Neural cell (in vitro differentiated cells): ENCODE data around the gene PSMG3.

Experiments
- RAD21 ChIP-seq: fragments of 450-650 bp; conservative IDR thresholded peaks from 2 replicates; pipeline ENCODE4 v1.6.1; 2014; ENCODE audit warnings: antibody characterized with exemption, mild to moderate bottlenecking, moderate library complexity
- TAF1 ChIP-seq: IDR thresholded peaks from 2 replicates; pipeline ENCODE4 v1.6.1; 2012; ENCODE audit warnings: low read depth
- TF ChIP-seq, protein P1 (sequence below): fragments of 450-650 bp; IDR thresholded peaks from 2 replicates; pipeline ENCODE4 v1.5.1; 2014; ENCODE audit warnings: antibody characterized with exemption, mild to moderate bottlenecking, moderate library complexity; ENCODE audit not compliant: poor library complexity, severe bottlenecking

DNA sequence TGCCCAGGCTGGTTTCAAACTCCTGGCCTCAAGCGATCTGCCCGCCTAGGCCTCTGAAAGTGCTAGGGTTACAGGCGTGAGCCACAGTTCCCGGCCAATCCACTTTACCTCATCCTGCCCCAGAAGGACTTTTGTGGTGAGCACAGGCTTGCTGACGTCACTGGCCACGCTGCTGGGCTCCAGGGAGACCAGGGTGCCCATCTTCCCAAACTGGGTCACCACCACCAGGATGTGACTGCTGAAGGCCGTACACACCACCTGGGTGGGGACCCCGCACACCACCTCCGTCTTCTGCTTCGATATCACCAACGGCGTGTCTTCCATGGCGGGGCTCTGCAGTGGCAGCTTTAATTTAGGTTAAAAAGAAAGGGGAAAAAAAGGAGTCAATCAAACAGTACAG is 816 bp downstream of the PSMG3 start:
- TF ChIP-seq, protein P1, sequence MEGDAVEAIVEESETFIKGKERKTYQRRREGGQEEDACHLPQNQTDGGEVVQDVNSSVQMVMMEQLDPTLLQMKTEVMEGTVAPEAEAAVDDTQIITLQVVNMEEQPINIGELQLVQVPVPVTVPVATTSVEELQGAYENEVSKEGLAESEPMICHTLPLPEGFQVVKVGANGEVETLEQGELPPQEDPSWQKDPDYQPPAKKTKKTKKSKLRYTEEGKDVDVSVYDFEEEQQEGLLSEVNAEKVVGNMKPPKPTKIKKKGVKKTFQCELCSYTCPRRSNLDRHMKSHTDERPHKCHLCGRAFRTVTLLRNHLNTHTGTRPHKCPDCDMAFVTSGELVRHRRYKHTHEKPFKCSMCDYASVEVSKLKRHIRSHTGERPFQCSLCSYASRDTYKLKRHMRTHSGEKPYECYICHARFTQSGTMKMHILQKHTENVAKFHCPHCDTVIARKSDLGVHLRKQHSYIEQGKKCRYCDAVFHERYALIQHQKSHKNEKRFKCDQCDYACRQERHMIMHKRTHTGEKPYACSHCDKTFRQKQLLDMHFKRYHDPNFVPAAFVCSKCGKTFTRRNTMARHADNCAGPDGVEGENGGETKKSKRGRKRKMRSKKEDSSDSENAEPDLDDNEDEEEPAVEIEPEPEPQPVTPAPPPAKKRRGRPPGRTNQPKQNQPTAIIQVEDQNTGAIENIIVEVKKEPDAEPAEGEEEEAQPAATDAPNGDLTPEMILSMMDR: no peak
- TF ChIP-seq TAF1: no peak
- no peak for TF ChIP-seq RAD21
